ENCODE results near the gene LCP2. TPM values are rescaled to one million over a fixed set of nuclear protein-coding genes. Genes with fewer than 3 reads are reported as not detected.

The LCP2 gene
- total and polyA plus RNA-seq, 2 donors (not counting 1 experiment from before 2014, with no cell fraction given): 11.7 to 13.9 TPM

- peaks cover 3% of the 10 kb centered on the region for H3K27me3 Mint-ChIP-seq
- H4K20me1 ChIP-seq (ENCODE audit: control insufficient read depth, insufficient read depth, low read length, poor library complexity, severe bottlenecking): no peaks in the 10 kb centered on the region
- no peak overlapping the region for H3K27ac ChIP-seq (ENCODE audit: low read length in 2 of 2)
- no peaks in the 10 kb centered on the region for H3K79me2 ChIP-seq (ENCODE audit: control insufficient read depth, insufficient read depth, low read length)
- CTCF ChIA-PET: interaction anchor here (1.0 to 3.4 kb wide), 4 partner anchors 12 to 84 kb away, joined by 3 to 22 read pairs (median 6); no protein-coding TSS in a partner anchor
- H3K27me3 ChIP-seq (replicated peaks in 1 of 4; ENCODE audit: control extremely low read depth in 1 of 4, control insufficient read depth in 3 of 4, insufficient read depth in 4 of 4, low read length in 3 of 4): no peaks in the 10 kb centered on the region
- no peaks in the 10 kb centered on the region for H3K9me3 ChIP-seq (ENCODE audit: control extremely low read depth in 1 of 3, control insufficient read depth in 2 of 3, insufficient read depth in 1 of 3, low read length in 2 of 3)
- no peak overlapping the region for H3K27ac Mint-ChIP-seq
- no peak overlapping the region for H3K9ac ChIP-seq (ENCODE audit: low read length)
- H3K4me3 Mint-ChIP-seq: no peak overlapping the region
- H2AFZ ChIP-seq (ENCODE audit: insufficient read depth, low read depth, low read length, poor library complexity, severe bottlenecking): no peak overlapping the region
- no peaks in the 10 kb centered on the region for H3K4me1 Mint-ChIP-seq
- TF ChIP-seq EZH2 (IDR thresholded peaks at IDR 0.05; ENCODE audit: borderline replicate concordance, insufficient read depth, low read depth, low read length, poor library complexity, severe bottlenecking) (no peak), CTCF (IDR thresholded peaks at IDR 0.05) (no peak)
- peaks cover 0 to 18% of the 10 kb centered on the region in 2 experiments for H3K36me3 ChIP-seq (replicated peaks in 1 of 2; ENCODE audit: control extremely low read depth in 1 of 2, control insufficient read depth in 1 of 2, extremely low read depth in 1 of 2, insufficient read depth in 2 of 2, low read length in 1 of 2)
- no peak overlapping the region for H3K4me3 ChIP-seq (ENCODE audit: control extremely low read depth in 1 of 5, extremely low read depth in 1 of 5, insufficient read depth in 1 of 5, low read depth in 2 of 5, low read length in 4 of 5)
- intact Hi-C loops (cut with micrococcal nuclease): no loop called here
- WGBS (ENCODE audit: insufficient coverage): 100% methylated on average over 1 of the region's 3 CpGs
- DNase-seq (no peak), ATAC-seq (ENCODE audit: low read depth) (no peak)
- POLR2A ChIA-PET: no interaction called here
- H3K9me3 Mint-ChIP-seq (ENCODE audit: insufficient read depth): no peaks in the 10 kb centered on the region
- no peaks in the 10 kb centered on the region for H3K4me1 ChIP-seq (ENCODE audit: control insufficient read depth in 2 of 2, insufficient read depth in 2 of 2, low read length in 2 of 2)
- H3K4me2 ChIP-seq (replicated peaks; ENCODE audit: low read depth, low read length, poor library complexity, severe bottlenecking): no peak overlapping the region
Observed at GRCh38 chr5:170261528-170262043, 36.0 kb downstream of the LCP2 start.

GRCh38 chr5:170257370-170257769 is 40.2 kb downstream of the LCP2 start:
- Histone ChIP-seq H3K9ac (ENCODE audit: low read length) (no peak overlapping the region), H3K4me2 (replicated peaks; ENCODE audit: low read depth, low read length, poor library complexity, severe bottlenecking) (no peak overlapping the region), H2AFZ (ENCODE audit: insufficient read depth, low read depth, low read length, poor library complexity, severe bottlenecking) (no peak overlapping the region), H4K20me1 (ENCODE audit: control insufficient read depth, insufficient read depth, low read length, poor library complexity, severe bottlenecking) (no peaks in the 10 kb centered on the region), H3K27me3 (replicated peaks in 1 of 4; ENCODE audit: control extremely low read depth in 1 of 4, control insufficient read depth in 3 of 4, insufficient read depth in 4 of 4, low read length in 3 of 4) (no peaks in the 10 kb centered on the region), H3K36me3 (replicated peaks in 1 of 2; ENCODE audit: control extremely low read depth in 1 of 2, control insufficient read depth in 1 of 2, extremely low read depth in 1 of 2, insufficient read depth in 2 of 2, low read length in 1 of 2) (peaks cover 1 to 12% of the 10 kb centered on the region in 2 experiments), H3K4me3 (ENCODE audit: control extremely low read depth in 1 of 5, extremely low read depth in 1 of 5, insufficient read depth in 1 of 5, low read depth in 2 of 5, low read length in 4 of 5) (no peak overlapping the region), H3K9me3 (ENCODE audit: control extremely low read depth in 1 of 3, control insufficient read depth in 2 of 3, insufficient read depth in 1 of 3, low read length in 2 of 3) (no peaks in the 10 kb centered on the region), H3K27ac (ENCODE audit: low read length in 2 of 2) (no peak overlapping the region), H3K4me1 (ENCODE audit: control insufficient read depth in 2 of 2, insufficient read depth in 2 of 2, low read length in 2 of 2) (peaks cover 0 to 4% of the 10 kb centered on the region in 2 donors), H3K79me2 (ENCODE audit: control insufficient read depth, insufficient read depth, low read length) (no peaks in the 10 kb centered on the region)
- DNase-seq: no peak
- Mint-ChIP-seq H3K27ac (no peak overlapping the region), H3K4me3 (no peak overlapping the region), H3K4me1 (peaks cover 11% of the 10 kb centered on the region), H3K9me3 (ENCODE audit: insufficient read depth) (no peaks in the 10 kb centered on the region), H3K27me3 (no peaks in the 10 kb centered on the region)
- intact Hi-C loops (cut with micrococcal nuclease): no loop called here
- no peak for ATAC-seq (ENCODE audit: low read depth)
- CTCF ChIA-PET: interaction anchor here (1.0 kb wide), 1 partner anchor 21 kb away, joined by 3 read pairs; no protein-coding TSS in a partner anchor
- POLR2A ChIA-PET: no interaction called here
- 100% methylated on average over 1 of the region's 4 CpGs for WGBS (ENCODE audit: insufficient coverage)
- TF ChIP-seq CTCF (IDR thresholded peaks at IDR 0.05): no peak
- TF ChIP-seq EZH2 (IDR thresholded peaks at IDR 0.05; ENCODE audit: borderline replicate concordance, insufficient read depth, low read depth, low read length, poor library complexity, severe bottlenecking): no peak

Measured in B cell (primary cell).